Activated T-helper 9 cell treated with anti-CD3 and anti-CD28 coated beads, Interleukin-2, amount 50 U/mL, for 16 hours (primary cell): Measurements from ENCODE around the gene ISL1.

Source experiments
- DNase-seq: peaks from one replicate; pipeline ENCODE4 v3.0.0-alpha.2; 2020; ENCODE audit warnings: low read depth

Gene ISL1

DNA sequence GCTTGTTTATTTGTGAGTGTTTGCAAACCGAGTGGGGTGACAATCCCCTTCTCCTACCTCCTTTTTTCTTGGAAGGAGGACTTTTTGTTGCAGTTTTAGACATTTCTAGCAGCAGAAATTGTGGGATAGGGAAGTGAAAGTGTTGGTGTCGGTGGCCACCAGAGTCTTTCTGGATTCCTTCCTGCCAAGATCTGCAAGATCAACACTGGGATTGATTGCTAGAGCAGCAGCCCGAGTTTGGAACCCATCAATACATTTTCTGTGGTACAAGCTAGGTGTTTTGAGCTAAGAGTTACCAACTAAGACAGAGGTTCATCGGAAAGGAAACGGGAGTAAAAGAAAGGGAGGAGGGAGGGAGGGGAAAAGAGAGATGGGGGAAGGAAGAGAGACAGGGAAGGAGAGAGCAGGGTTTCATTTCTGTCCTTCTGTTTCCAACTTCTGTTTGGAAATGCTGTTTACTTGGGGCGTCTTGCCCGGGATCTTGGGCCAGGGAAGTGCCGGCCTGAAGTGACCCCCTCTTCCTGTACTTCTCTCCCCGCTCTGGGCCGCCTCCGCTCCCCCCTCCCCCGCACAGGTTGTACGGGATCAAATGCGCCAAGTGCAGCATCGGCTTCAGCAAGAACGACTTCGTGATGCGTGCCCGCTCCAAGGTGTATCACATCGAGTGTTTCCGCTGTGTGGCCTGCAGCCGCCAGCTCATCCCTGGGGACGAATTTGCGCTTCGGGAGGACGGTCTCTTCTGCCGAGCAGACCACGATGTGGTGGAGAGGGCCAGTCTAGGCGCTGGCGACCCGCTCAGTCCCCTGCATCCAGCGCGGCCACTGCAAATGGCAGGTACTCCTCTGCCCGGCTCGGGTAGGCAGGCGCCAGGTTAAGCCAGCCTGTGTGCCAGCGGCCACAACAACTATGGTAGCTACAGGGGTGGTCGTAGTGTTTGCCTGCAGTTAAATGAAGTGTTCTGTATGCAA, 4.0 kb downstream of the ISL1 start:
- DNase-seq, result no peak

DNA sequence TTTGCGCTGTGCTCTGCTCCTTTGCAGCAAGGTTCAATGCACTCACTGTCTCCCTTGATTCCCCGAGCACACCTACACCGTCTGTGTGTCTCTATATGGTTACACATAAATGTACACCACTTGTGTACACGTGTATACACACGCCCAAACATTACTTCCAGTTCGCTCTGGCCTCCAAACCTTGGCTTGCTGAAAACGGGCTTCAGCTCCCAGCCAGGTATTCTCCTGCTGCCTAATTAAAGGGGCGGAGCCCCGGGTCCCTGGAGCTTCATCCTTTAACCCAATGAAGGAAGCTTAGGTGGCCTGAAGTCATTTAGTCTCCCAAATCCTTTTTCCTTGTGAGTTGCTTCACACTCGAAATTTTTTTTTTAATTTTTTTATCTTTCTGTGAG, 4.6 kb downstream of the ISL1 start:
- no peak for DNase-seq

DNA sequence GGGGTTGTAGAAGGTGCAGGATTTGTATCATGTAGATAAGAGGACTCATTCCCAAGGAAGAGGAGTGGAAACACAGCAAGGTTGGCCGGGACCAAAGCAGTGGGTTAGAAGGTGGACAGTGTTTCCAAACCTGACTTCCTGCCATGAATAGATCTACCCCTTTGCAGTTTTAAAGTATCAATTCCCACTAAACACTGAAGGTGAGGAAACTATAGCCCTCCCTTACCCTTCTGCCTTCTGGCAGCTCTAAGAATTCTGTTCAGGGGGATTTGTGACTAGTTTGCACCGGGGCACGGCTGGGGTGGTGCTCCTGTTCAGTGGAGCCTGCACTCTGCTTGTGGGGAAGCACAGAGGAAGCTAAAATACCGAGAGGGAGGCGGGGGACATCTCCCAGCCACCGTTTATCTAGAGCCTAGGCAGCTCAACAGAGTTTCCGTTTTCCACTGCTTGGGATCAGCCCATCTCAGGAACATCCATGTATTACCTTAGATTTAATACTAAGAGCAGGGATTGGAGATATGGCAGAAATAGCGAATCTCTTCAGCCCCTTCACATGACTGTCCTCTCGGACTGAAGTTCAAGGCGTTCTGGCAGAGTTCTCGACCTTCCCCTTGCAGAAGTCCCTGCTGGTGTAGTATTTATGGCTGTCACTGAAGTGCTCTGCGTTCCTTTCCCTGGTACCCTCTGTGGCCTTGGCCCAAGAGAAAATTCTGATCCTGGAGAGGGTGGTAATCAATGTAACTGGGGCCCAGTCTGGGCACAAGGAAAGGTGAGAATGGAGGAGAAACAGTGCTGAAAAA, 5.4 kb downstream of the ISL1 start:
- DNase-seq, result no peak

DNA sequence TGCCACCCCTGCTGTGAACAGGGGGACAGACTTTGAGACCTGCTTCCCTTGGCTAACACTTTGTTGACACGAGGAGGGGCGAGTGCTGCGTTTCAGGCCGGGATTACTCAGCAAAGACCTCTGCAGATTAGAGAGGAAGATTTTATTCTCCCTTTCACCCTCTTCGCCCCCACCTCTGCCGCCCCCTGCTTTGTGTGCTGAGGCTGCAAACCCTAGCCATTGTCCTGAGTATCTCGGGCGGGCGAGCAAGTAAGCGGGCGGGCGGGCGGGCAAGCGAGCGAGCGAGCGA, 6.0 kb downstream of the ISL1 start:
- no peak for DNase-seq

DNA sequence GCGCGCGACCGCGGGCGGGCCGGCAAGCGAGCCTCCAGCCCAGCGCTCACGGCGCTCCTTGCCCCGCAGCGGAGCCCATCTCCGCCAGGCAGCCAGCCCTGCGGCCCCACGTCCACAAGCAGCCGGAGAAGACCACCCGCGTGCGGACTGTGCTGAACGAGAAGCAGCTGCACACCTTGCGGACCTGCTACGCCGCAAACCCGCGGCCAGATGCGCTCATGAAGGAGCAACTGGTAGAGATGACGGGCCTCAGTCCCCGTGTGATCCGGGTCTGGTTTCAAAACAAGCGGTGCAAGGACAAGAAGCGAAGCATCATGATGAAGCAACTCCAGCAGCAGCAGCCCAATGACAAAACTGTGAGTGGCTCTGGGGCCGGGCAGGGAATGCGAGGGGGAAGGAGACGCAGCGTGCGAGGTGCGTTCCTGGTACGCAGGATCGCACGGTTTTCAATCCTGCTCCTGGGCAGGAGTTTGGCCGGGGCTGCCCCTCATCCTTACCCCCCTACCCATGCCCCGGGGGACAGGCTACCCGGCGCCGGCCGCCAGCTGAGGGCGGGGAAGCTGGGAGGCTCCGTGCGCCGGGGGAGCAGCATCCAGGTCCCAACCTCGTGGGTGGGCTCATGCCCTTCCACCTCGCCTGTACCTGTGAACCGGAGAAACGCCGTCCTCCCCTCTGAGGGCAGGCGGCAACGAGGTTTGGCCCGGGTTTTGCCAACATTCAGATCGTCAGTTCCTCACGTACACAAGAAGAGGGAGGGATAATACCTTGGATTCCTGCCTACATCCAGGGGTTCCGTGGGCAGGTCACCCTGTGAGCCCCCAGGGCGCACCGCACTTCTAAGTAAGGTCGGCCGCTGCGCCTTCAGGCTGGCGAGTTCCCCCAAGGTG, 6.6 kb downstream of the ISL1 start:
- no peak for DNase-seq

DNA sequence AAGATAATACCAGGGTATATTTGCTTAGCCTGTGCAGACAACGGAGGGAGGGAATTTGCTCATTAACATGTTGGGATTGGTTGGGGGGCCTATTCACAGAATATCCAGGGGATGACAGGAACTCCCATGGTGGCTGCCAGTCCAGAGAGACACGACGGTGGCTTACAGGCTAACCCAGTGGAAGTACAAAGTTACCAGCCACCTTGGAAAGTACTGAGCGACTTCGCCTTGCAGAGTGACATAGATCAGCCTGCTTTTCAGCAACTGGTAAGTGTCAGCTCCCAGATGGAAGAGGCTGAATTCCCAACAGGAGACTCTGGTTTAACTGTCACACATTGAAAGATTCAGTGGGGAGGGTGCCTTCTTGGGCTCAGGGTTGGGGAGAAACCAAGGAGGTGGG, 7.9 kb downstream of the ISL1 start:
- DNase-seq, result no peak

DNA sequence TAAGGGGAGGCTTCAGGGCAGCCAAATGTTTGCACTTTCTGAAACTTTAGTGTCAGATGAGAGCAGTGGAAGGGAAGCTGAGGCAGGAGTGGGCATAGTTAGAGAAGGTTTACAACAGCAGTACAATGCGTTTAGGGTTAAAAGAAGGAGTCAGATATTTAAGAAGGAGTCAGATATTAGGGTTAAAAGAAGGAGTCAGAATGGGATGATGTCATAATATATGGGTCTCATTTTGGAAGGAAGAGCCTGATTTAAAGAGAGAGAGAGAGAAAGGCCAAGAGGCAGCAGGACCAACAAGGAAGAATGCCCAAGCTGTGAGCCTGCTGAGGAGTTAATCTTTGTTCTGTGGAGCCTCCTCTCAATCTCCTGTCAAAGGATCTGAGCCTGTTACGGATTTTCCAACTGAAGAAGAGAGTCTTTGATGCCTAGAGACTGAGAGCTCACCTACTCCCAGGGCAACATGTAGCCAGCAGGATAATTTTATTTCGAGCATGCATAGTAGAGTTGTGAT, 9.5 kb downstream of the ISL1 start:
- no peak for DNase-seq

DNA sequence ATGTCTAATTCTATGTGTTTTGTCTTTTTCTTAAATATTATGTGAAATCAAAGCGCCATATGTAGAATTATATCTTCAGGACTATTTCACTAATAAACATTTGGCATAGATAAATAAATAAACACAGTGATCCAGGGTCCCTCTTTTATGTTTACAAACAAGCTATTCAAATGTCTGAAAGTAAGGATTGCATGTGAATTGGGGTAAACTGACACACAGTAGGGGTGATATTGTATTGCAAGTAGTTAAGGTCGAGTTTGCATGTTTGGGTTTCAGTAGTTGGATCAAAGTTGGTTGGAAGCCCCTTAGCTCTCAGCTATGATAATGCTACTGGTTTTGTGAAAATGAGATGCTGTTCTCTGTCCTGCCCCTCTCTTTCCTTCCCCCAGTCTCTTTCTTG, 11.4 kb downstream of the ISL1 start:
- DNase-seq, result no peak

DNA sequence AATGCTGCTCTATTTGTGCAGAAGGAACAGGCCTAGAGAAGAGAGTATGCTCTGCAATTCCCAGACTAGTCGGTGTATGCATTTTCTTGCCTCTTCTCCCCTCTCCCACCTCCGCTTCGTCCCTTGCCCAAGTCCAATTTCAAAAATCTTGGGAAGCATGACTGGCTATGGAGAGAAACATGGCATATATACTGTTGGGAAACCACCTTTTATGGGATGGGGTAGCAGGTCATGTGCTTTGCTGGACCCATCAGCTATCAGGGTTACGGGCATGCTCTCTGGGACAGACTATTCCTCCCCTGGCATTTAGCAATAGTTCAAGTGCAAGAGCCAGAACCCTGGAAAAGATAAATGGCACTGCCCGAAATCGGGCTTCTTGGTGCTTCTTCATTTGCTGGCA, 12.0 kb downstream of the ISL1 start:
- no peak for DNase-seq

DNA sequence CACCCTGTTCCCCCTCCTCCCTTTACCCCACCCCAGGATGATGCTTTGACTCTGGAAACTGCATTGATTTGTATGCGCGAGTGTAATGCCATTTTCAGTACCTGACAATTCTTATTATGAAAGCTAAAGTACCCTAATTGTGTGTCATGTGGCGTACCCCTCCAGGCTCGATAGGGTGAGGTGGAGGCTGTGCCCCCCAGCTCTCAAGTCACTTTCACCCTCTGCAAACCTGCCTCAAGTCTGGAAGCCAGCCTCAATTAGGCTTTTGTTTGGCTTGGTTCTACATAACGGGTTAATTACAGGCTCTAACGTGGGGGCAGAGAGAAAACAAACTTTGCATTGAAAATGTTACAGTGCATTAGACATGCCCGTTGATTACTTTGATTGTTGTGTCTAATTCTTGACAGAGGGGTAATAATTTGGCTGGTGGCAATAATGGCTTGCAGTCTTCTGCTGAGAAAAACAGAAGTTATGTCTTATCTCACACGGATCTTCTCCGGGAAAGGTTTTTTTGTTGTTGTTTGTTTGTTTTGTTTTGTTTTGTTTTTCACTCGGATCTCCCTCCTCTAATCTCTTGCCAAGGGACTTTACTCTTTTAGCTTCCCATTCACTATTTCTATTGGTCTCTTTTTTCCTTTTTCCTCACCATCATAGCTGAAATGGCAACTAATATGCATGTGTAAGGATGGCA, 12.6 kb downstream of the ISL1 start:
- no peak for DNase-seq

DNA sequence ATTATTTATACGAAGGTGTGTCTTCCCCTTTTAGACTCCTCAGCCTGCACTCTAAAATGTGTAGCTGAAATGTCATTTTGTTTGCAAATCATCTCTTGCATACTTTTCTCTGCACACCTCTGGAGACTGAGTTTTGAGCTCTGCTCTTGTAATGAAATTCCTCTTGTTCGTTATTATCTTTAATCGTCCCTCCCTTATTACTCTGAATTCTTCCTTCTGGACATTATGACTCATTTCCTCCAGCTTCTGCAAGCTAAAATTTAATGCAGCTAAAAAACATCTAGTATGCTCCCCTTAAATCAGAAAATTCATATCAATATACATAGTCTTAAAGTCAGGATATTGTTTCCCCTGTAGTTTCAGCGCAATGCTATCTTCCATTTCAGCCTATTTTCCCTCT, 13.5 kb downstream of the ISL1 start:
- no peak for DNase-seq

DNA sequence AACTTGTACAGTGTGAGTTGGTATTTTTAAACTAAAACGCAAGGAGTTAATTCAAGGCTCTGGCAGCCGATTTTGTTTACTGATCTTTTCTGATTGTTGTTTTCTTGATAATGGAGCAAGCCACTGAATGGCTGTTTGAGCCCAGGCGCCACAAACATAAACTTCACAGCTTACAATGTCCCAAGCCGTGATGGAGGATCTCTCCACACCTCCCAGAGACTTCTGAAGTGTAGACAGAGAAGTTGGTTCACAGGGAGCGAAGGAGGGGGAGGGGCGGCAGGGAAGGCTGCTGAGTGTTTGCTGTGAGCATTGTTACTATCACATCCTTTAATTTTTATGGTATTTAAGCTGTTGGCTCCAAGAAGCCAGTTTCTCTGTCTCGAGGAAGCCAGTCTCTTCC, 14.7 kb downstream of the ISL1 start:
- DNase-seq, result no peak

DNA sequence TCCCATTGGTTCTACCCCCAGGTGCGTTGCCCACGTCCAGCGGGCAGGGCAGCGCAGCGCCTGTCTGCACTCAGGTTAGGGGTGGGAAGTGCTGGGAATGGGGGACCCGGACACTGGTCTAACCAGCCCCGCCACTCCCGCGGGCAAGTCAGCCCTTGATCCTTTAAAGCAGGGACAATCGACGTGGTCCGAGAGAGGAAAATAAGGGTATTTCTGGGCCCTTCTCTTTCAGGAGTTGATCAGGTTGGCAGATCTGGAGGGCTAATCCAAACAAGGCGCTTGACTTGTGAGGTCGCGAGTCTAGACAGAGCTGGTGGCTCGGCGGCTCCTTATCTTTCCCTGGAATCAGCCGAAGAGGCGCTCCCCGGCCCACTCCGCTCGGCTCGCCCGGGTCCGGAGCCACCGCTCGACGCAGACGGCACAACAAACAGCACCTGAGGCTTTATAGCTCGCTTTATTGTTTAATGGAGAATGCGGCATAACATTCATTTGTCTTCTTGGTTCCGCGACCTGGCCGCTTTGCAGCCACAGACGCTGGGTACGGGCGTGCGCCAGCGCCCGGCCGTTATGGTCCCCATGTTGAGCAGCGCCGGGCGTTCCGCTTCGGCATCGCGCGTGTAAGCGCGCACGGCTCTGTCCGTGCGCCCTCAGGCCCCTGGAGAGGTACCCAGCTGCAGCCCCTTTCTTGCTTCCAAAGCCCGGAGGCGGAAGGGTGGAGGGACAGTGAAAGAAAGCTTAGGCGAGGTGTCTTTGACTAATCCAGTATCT, 15.8 kb downstream of the ISL1 start:
- no peak for DNase-seq

DNA sequence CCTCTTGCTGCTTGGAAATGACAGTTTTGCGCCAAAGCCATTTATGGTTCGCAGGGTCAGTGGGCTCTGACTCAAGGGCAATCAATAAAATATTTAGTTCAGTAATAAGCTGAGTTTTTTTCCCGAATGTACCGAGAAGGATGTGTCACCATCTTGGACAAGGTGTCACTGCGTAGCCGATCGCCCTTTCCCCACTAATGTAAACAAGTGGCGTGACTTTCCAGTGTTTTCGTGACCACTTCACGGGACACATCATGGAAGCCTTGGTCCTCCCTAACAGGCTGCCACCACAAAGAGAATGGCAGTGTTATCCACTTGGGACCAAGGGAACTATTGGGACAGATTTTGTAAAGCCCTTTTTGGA, 16.4 kb downstream of the ISL1 start:
- DNase-seq, result no peak

DNA sequence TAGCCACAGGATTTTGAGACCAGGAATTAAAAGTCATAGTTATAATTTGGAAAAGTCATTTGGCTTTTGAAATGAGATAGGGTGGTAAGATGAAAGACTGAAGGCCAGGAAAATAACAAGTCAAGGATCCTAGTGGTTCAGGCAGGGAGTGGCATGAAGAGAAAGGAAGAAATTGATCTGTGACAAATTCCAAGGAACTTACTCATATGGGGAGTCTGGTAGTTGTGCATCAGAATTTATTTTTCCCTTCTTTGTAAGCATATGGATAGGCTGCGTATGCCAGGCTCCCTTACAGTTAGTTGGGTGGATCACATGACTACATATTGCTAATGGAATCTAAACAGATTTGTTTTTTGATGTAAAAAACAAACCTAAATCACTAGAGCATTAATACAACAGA, 21.0 kb downstream of the ISL1 start:
- no peak for DNase-seq

DNA sequence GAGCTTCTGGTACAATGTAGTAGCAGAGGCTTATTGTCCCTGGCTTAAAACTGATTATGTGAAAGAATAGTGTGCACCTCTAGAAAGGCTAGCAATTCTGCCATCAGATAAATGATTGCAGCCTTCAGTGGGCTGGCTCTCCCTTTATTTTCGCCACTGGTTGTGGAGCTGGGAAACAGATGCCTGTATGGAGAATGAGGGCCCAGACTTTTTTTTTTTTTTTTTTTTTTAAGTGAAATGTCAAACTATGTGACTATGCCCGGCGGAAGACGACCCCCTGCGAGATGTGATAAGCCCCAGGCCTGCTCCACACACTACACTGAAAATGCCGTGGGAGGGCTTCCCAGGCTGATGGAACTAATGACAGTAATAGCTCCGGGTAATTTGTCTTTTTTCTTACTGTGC, 28.7 kb downstream of the ISL1 start:
- no peak for DNase-seq

DNA sequence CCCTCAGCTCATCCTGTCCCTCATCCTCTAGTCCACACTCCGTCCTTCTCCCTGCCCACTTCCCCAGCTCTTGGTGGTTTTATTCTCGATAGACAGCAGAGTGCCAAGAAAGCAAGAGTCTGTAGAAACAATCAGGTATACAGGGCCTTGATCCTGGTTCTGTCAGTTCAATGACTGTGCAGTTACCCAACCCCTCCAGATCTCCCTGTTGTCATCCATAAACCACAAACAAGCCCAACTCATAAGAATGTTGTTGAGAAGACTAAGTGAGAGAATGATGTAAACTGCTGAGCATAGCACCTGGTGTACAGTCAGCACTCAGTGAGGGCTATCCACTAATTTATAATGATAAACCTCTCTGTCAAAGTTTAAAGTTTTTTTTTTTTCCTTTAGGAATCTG, 31.3 kb downstream of the ISL1 start:
- DNase-seq, result no peak

DNA sequence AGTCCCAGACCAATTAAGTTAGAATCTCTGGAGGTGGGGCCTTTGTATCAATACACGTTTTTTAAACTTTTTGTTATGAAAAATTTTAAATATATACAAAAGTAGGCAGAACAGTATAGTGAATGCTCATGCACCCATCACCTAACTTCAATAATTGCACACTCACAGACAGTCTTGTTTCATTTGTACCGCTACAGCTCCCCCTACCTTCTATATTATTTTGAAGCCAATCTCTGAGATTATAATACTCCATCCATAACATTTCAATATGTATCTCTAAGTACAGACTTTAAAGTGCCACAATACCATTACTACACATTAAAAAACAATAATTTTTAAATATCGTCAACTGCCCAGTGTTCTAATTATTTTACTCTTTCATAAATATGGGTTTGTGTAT, 32.9 kb downstream of the ISL1 start:
- DNase-seq, result no peak

DNA sequence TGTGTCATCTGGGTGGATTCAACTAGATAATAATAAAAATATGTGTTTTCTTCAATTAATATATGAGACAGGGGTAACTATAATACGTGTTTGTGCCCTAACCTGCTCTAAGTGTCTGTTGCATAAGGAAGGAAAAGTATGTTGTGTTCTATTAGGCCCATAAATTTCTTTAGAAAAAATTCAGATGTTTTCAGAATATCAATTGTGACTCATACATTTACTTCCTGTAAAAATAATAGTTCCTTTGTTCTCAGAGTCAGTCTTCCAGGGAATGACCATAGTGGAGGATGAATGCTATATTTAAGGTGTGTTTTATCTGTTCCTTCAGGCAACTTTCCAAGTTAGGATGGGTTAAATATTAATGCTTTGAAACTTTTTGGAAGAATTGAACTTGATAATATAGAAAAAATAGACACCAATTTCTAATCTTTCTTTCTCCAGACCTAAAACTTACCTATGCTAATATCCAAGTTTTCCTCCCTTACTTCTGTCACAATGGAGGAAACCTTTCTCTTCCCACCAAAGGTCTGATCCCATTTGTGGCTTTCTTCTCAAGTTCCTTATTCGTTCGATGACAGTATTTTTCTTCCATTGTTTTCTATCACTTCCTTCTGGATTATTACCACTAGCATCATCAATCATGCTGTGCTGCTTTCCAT, 49.9 kb downstream of the ISL1 start:
- no peak for DNase-seq

DNA sequence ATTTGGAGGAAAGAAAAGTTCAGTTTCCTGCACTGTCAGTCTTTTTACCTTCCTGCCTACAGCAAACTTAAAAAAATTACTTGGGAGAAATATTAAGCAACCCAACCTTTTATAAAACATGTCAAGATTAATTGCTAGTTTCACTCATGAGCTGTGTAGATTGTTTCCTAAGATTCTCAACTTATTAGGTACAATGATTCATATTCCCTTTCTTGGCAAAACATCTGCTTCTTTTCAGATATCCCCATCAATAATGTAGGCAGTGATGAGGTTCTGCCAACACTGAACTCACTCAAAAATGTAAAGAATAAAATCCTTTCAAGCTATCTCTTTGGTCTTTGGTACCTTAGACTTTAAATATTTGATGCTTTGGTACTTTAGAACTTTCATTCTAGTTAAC, 56.0 kb downstream of the ISL1 start:
- DNase-seq, result no peak
